SK-N-MC (cell line): Measurements from ENCODE around the gene PHB1.

Source experiments
- DNase-seq: peaks from one replicate; pipeline ENCODE4 v3.0.0-alpha.2; 2011; ENCODE audit warnings: low read depth, low spot score
- H3K27ac ChIP-seq: fragments of 200-600 bp; sonication (generic); 2 replicates; pipeline ENCODE4 v1.5.1; 2016; ENCODE audit warnings: mixed run types
- H3K36me3 ChIP-seq: fragments of 200-600 bp; sonication (generic); 2 replicates; pipeline ENCODE4 v1.6.1; 2017; ENCODE audit warnings: antibody characterized with exemption, low read length, mixed read lengths; ENCODE audit not compliant: insufficient read depth
- H3K4me3 ChIP-seq: fragments of 200-600 bp; sonication (generic); 2 replicates; pipeline ENCODE4 v1.5.1; 2016
- H3K9ac ChIP-seq: fragments of 200-600 bp; sonication (generic); 2 replicates; pipeline ENCODE4 v1.8.0; 2017; ENCODE audit warnings: mixed run types, mixed read lengths; ENCODE audit not compliant: insufficient read length
- H3K9me3 ChIP-seq: fragments of 200-600 bp; sonication (generic); 2 replicates; pipeline ENCODE4 v1.6.1; 2017; ENCODE audit warnings: low read depth, mild to moderate bottlenecking, antibody characterized with exemption, low read length, moderate library complexity, mixed read lengths
- EZH2 ChIP-seq: fragments of 200-600 bp; sonication (generic); IDR thresholded peaks from one replicate; pipeline ENCODE4 v1.6.1; 2017; ENCODE audit warnings: antibody characterized with exemption
- FOXP2 ChIP-seq: optimal IDR thresholded peaks from 2 replicates; pipeline ENCODE3; 2011; ENCODE audit warnings: mild to moderate bottlenecking, moderate library complexity; ENCODE audit not compliant: insufficient read depth; ENCODE audit errors: extremely low read length, control extremely low read depth
- POLR2AphosphoS5 ChIP-seq: IDR thresholded peaks from 2 replicates; pipeline ENCODE4 v1.6.1; 2012; ENCODE audit warnings: mild to moderate bottlenecking, low read depth, low read length, borderline replicate concordance

PHB1 gene

DNA sequence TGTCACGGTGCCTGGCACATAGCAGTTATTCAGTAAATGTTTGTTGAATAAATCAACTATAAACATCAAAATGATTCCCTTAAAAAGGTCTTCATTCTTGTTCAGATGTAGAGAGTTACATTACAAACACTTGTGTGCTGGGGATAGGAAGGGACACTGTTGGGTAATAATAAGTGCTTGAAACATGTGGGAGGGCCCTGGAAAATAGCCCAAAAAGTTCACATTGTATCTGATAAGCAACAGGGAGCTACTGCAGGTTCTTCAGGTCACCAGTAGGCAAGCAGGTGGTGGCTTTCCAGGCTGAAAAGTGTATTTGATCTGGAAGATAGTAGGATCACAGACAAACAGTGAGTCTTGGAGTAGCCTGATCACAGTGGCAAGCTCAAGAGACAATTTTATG, 33.6 kb downstream of the PHB1 start:
- Histone ChIP-seq H3K9ac (no peak overlapping the region), H3K9me3 (no peaks in the 10 kb centered on the region), H3K36me3 (no peaks in the 10 kb centered on the region), H3K27ac (no peak overlapping the region), H3K4me3 (no peak overlapping the region)
- TF ChIP-seq EZH2 (no peak), POLR2AphosphoS5 (no peak), FOXP2 (no peak)
- no peak for DNase-seq

DNA sequence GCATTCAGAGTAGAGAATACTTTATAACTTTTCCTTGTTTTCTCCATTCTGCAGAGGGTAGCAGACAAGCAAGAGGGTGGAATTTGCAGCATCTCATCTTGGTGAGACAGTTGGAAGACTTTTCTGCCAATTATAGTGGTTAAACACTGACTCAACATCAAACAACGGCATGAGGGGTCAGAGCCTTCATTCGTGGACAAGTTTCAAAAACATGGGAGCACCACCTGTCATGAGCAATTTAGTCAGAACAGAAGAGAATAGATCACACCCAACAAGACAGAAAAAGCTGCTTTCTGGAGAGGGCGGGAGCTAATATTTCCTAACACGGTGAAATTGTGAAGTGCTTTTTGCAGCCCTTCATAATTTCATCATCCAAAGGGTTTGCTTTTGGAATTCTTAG, 34.8 kb downstream of the PHB1 start:
- H3K36me3 ChIP-seq = no peaks in the 10 kb centered on the region
- TF ChIP-seq FOXP2 (no peak), EZH2 (no peak), POLR2AphosphoS5 (no peak)
- H3K4me3 ChIP-seq = no peak overlapping the region
- DNase-seq = no peak
- no peak overlapping the region for H3K27ac ChIP-seq
- no peaks in the 10 kb centered on the region for H3K9me3 ChIP-seq
- no peak overlapping the region for H3K9ac ChIP-seq

DNA sequence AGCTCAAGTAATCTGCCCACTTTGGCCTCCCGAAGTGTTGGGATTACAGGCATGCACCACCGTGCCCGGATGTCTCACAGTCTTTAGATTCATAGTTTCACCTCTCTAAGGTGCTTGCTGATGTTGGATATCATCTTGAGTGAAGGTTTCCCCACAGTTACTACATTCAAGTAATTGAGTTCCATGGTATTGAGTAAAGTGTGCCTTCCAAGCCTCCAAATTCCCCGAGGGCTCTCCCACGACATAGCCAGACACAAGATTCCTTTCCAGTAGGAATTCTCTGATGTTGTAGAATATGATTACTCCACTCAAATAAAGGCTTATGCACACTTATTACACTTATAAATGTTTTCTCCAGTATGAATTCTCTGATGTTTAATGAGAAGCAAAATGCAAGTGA, 36.4 kb downstream of the PHB1 start:
- H3K27ac ChIP-seq = no peak overlapping the region
- TF ChIP-seq EZH2 = no peak
- H3K9ac ChIP-seq = no peak overlapping the region
- no peak overlapping the region for H3K4me3 ChIP-seq
- no peak for DNase-seq
- no peaks in the 10 kb centered on the region for H3K9me3 ChIP-seq
- no peaks in the 10 kb centered on the region for H3K36me3 ChIP-seq

DNA sequence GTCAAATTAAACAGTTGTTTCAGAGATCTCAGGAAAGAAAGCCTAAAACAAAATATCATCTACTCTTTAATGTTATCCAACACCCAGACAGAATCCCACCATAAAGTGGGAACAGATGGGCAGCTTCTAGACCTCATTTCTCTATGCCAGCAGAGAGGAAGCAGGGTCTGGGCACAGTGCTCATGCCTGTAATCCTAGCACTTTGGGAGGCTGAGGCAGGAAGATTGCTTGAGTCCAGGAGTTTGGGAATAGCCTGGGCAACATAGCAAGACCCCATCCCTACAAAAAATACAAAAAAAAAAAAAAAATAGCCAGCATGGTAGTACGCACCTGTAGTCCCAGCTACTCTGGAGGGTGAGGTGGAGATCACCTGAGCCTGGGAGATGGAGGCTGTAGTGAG, 39.1 kb downstream of the PHB1 start:
- Histone ChIP-seq H3K27ac (no peak overlapping the region), H3K36me3 (no peaks in the 10 kb centered on the region), H3K9ac (no peak overlapping the region), H3K4me3 (no peak overlapping the region), H3K9me3 (no peaks in the 10 kb centered on the region)
- no peak for TF ChIP-seq EZH2
- no peak for DNase-seq

DNA sequence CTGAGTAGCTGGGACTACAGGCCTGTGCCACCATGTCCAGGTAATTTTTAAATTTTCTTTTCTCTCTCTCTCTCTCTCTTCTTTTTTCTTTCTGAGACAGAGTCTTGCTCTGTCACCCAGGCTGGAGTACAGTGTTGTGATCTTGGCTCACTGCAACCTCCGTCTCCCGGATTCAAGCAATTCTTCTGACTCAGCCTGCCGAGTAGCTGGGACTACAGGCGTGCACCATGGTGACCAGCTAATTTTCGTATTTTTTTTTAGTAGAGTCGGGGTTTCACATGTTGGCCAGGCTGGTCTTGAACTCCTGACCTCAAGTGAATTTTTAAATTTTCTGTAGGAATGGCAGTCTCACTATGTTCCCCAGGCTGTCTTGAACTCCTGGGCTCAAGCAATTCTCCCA, 41.6 kb downstream of the PHB1 start:
- no peak for DNase-seq
- TF ChIP-seq EZH2 = no peak
- no peak for TF ChIP-seq FOXP2
- no peak for TF ChIP-seq POLR2AphosphoS5
- Histone ChIP-seq H3K9ac (no peak overlapping the region), H3K9me3 (no peaks in the 10 kb centered on the region), H3K36me3 (no peaks in the 10 kb centered on the region), H3K4me3 (no peak overlapping the region), H3K27ac (no peak overlapping the region)

DNA sequence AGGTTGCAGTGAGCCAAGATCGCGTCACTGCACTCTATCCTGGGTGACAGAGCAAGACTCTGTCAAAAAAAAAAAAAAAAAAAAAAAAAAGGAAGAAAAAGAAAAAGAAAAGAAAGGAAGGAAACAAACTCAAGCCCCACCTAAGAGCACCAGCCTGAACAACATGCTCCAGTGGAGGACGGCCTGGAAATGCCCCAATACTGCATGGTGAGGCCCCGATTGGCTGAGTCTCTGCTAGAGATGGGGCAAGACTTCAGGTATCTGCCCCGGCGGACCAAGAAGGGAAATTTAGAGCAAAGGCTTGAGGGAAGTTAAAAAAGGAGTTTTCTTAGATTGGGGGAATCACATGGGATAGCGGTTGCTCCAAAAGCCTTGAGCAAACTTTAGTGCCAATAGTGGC, 42.3 kb downstream of the PHB1 start:
- no peak for DNase-seq
- no peak for TF ChIP-seq EZH2
- no peak overlapping the region for H3K9ac ChIP-seq
- H3K36me3 ChIP-seq = no peaks in the 10 kb centered on the region
- H3K4me3 ChIP-seq = no peak overlapping the region
- H3K27ac ChIP-seq = no peak overlapping the region
- H3K9me3 ChIP-seq = no peaks in the 10 kb centered on the region

DNA sequence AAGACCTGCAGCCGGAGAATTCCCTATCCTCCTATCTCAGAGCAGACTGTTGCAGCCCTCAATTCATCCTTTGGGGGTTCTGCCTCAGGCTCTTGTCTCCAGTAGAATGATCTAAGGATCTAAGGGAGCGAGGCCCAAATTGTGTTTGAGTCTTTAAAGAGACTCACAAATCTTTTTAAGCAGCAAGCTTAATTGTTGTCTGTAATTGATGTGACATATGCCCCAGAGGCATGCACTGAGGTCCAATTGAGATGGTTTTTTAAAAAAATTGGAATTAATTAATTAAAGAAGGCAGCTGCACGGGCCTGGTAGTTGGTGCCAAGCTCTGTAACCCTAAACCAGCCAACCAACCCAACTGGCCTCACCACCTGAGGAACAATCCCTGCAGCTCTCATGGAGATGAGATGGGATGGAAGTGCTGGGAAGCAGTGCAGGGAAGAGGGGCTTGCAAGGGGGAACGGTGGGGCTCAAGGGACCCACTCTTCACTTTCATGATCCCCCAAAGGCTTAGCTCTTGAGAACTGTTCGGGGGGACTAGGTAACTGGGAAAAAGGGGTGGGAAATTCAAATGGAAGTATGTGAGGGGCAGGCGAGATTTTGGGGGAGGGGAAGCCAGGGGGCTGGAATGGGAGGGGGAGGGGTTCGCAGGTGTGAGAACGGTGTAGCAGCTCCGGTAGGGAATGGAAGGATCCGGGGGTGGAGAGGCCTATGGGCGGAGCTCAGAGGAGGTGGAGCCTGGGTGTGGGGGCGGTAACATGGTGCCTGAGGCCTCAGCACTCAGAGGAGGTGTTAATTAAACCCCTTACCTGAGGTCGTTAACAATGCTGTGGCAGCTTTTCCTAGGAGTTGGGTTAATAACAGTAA, 43.5 kb downstream of the PHB1 start:
- Histone ChIP-seq H3K36me3 (no peaks in the 10 kb centered on the region), H3K9ac (no peak overlapping the region), H3K4me3 (no peak overlapping the region), H3K9me3 (no peaks in the 10 kb centered on the region), H3K27ac (no peak overlapping the region)
- DNase-seq = no peak
- TF ChIP-seq FOXP2 (no peak), POLR2AphosphoS5 (no peak), EZH2 (no peak)

DNA sequence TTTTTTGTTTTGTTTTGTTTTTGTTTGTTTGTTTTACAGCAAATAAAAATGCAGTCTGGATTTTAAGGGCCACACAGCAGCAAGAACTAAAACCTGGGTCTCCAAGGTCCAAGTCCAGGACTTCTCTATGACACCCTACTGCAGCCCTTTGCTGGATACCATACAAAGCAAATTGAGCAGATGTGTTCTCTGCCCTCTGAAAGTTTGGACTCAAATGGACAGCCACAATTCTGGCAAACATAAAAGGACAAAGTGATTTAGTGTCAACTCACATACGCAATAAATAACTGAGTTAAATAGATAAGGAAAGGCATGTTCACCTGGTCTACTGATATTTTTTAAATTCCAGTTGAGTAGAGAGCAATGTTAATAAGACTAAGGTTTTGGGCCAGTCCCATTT, 44.9 kb downstream of the PHB1 start:
- Histone ChIP-seq H3K4me3 (no peak overlapping the region), H3K9me3 (no peaks in the 10 kb centered on the region), H3K9ac (no peak overlapping the region), H3K27ac (no peak overlapping the region), H3K36me3 (no peaks in the 10 kb centered on the region)
- TF ChIP-seq POLR2AphosphoS5 = no peak
- TF ChIP-seq EZH2 = no peak
- no peak for TF ChIP-seq FOXP2
- DNase-seq = no peak

DNA sequence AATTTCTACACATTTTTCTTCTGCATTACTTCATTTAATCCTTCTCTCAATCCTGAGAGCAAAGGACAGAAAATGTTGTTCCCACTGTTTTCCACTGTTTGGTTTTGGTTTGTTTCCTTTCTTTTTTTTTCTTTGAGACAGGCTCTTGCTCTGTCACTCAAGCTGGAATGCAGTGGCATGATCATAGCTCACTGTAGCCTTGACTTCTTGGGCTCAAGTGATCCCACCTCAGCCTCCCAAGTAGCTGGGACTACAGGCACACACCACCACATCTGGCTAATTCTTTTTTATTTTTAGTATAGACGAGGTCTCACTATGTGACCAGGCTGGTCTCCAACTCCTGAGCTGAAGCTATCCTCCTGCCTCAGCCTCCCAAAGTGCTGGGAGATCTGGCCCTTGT, 45.6 kb downstream of the PHB1 start:
- no peak for DNase-seq
- H3K9me3 ChIP-seq = no peaks in the 10 kb centered on the region
- H3K36me3 ChIP-seq = no peaks in the 10 kb centered on the region
- TF ChIP-seq EZH2 (no peak), POLR2AphosphoS5 (no peak), FOXP2 (no peak)
- H3K4me3 ChIP-seq = no peak overlapping the region
- no peak overlapping the region for H3K9ac ChIP-seq
- H3K27ac ChIP-seq = no peak overlapping the region
